A549 (cell line): ENCODE data around the gene RNF215. TPM values are rescaled to one million over a fixed set of nuclear protein-coding genes. Genes with fewer than 3 reads are reported as not detected.

ENCODE experiments used
- polyA plus RNA-seq, 4 experiments: library from polyadenylated mRNA; depleted of rRNA in 3 of 4; stranded (reverse); fragments of >200 nt; fragmentation: RNase III in 1 of 4; extraction: RNeasy Plus Mini Kit Qiagen cat#74134 plus additional on column Dnase treatment in 1 of 4; gene quantifications; 2 replicates in 3 of 4; 3 replicates in 1 of 4; pipeline ENCODE4 v1.2.3, GENCODE V29; 2011 to 2017
- small RNA-seq, 6 experiments: library from RNA; depleted of rRNA; stranded (forward); fragments of <200 nt; gene quantifications; one replicate each; pipeline ENCODE3, GENCODE V24; 2012

RNF215 gene
- polyA plus RNA-seq, 2 of the 4 experiments (the other 2 are of a cell fraction): 16.4 to 19.5 TPM

Small RNAs within 50 kb of the gene (small RNA-seq; reads per million reads assigned to genes)
- 0 reads per million in 6 experiments for gene AC004832.3
- 0 reads per million in 6 experiments for gene RNU6-564P

Other genes starting within 250 kb of the RNF215 start
- 54.5 and 64.7 TPM in 2 replicates for gene LIF, start 140.7 kb downstream of the RNF215 start, polyA plus RNA-seq (2011; rRNA removed)
- gene LIF, start 140.7 kb downstream of the RNF215 start, polyA plus RNA-seq (2017; fragmentation: RNase III; extraction: RNeasy Plus Mini Kit Qiagen cat#74134 plus additional on column Dnase treatment): 40.7 to 49.3 TPM (median 44.3 TPM) in 3 replicates
- gene OSM, start 120.6 kb downstream of the RNF215 start, polyA plus RNA-seq (2011; rRNA removed): not detected in 2 replicates
- not detected in 3 replicates for gene OSM, start 120.6 kb downstream of the RNF215 start, polyA plus RNA-seq (2017; fragmentation: RNase III; extraction: RNeasy Plus Mini Kit Qiagen cat#74134 plus additional on column Dnase treatment)
- 11.3 and 12.2 TPM in 2 replicates for gene CASTOR1, start 97.9 kb downstream of the RNF215 start, polyA plus RNA-seq (2011; rRNA removed)
- 4.7 to 6.6 TPM (median 5.5 TPM) in 3 replicates for gene CASTOR1, start 97.9 kb downstream of the RNF215 start, polyA plus RNA-seq (2017; fragmentation: RNase III; extraction: RNeasy Plus Mini Kit Qiagen cat#74134 plus additional on column Dnase treatment)
- 5.4 and 5.8 TPM in 2 replicates for gene TBC1D10A, start 60.5 kb downstream of the RNF215 start, polyA plus RNA-seq (2011; rRNA removed)
- 6.8 to 9.0 TPM (median 8.7 TPM) in 3 replicates for gene TBC1D10A, start 60.5 kb downstream of the RNF215 start, polyA plus RNA-seq (2017; fragmentation: RNase III; extraction: RNeasy Plus Mini Kit Qiagen cat#74134 plus additional on column Dnase treatment)
- gene SF3A1, start 30.5 kb downstream of the RNF215 start, polyA plus RNA-seq (2011; rRNA removed): 47.0 and 86.1 TPM in 2 replicates
- gene SF3A1, start 30.5 kb downstream of the RNF215 start, polyA plus RNA-seq (2017; fragmentation: RNase III; extraction: RNeasy Plus Mini Kit Qiagen cat#74134 plus additional on column Dnase treatment): 45.4 to 57.9 TPM (median 48.6 TPM) in 3 replicates
- 1.4 and 2.1 TPM in 2 replicates for gene CCDC157, start 30.4 kb downstream of the RNF215 start, polyA plus RNA-seq (2011; rRNA removed)
- gene CCDC157, start 30.4 kb downstream of the RNF215 start, polyA plus RNA-seq (2017; fragmentation: RNase III; extraction: RNeasy Plus Mini Kit Qiagen cat#74134 plus additional on column Dnase treatment): 2.1 to 2.6 TPM (median 2.5 TPM) in 3 replicates
- 12.5 and 12.8 TPM in 2 replicates for gene SEC14L2, start 9.6 kb upstream of the RNF215 start, polyA plus RNA-seq (2011; rRNA removed)
- 15.2 to 21.8 TPM (median 17.2 TPM) in 3 replicates for gene SEC14L2, start 9.6 kb upstream of the RNF215 start, polyA plus RNA-seq (2017; fragmentation: RNase III; extraction: RNeasy Plus Mini Kit Qiagen cat#74134 plus additional on column Dnase treatment)
- 23.8 and 24.9 TPM in 2 replicates for gene MTFP1, start 38.4 kb upstream of the RNF215 start, polyA plus RNA-seq (2011; rRNA removed)
- 50.3 to 52.5 TPM (median 52.0 TPM) in 3 replicates for gene MTFP1, start 38.4 kb upstream of the RNF215 start, polyA plus RNA-seq (2017; fragmentation: RNase III; extraction: RNeasy Plus Mini Kit Qiagen cat#74134 plus additional on column Dnase treatment)
- 0.05 TPM in 1 of 2 replicates, not detected in the other for gene SEC14L3, start 84.6 kb upstream of the RNF215 start, polyA plus RNA-seq (2011; rRNA removed)
- 0.04 TPM in 1 of 3 replicates, not detected in the others for gene SEC14L3, start 84.6 kb upstream of the RNF215 start, polyA plus RNA-seq (2017; fragmentation: RNase III; extraction: RNeasy Plus Mini Kit Qiagen cat#74134 plus additional on column Dnase treatment)
- gene SEC14L4, start 118.3 kb upstream of the RNF215 start, polyA plus RNA-seq (2011; rRNA removed): 6.7 and 8.8 TPM in 2 replicates
- gene SEC14L4, start 118.3 kb upstream of the RNF215 start, polyA plus RNA-seq (2017; fragmentation: RNase III; extraction: RNeasy Plus Mini Kit Qiagen cat#74134 plus additional on column Dnase treatment): 7.7 to 10.0 TPM (median 9.3 TPM) in 3 replicates
- gene SEC14L6, start 159.3 kb upstream of the RNF215 start, polyA plus RNA-seq (2011; rRNA removed): not detected in 2 replicates
- not detected in 3 replicates for gene SEC14L6, start 159.3 kb upstream of the RNF215 start, polyA plus RNA-seq (2017; fragmentation: RNase III; extraction: RNeasy Plus Mini Kit Qiagen cat#74134 plus additional on column Dnase treatment)
- 8.7 and 10.8 TPM in 2 replicates for gene GAL3ST1, start 187.3 kb upstream of the RNF215 start, polyA plus RNA-seq (2011; rRNA removed)
- gene GAL3ST1, start 187.3 kb upstream of the RNF215 start, polyA plus RNA-seq (2017; fragmentation: RNase III; extraction: RNeasy Plus Mini Kit Qiagen cat#74134 plus additional on column Dnase treatment): 10.4 to 14.0 TPM (median 12.5 TPM) in 3 replicates
- gene PES1, start 204.5 kb upstream of the RNF215 start, polyA plus RNA-seq (2011; rRNA removed): 107 and 131 TPM in 2 replicates
- 111 to 116 TPM (median 111 TPM) in 3 replicates for gene PES1, start 204.5 kb upstream of the RNF215 start, polyA plus RNA-seq (2017; fragmentation: RNase III; extraction: RNeasy Plus Mini Kit Qiagen cat#74134 plus additional on column Dnase treatment)
- 4.3 and 5.6 TPM in 2 replicates for gene TCN2, start 219.8 kb upstream of the RNF215 start, polyA plus RNA-seq (2011; rRNA removed)
- 3.8 to 4.2 TPM (median 3.9 TPM) in 3 replicates for gene TCN2, start 219.8 kb upstream of the RNF215 start, polyA plus RNA-seq (2017; fragmentation: RNase III; extraction: RNeasy Plus Mini Kit Qiagen cat#74134 plus additional on column Dnase treatment)
- 1.9 and 2.0 TPM in 2 replicates for gene SLC35E4, start 248.4 kb upstream of the RNF215 start, polyA plus RNA-seq (2011; rRNA removed)
- gene SLC35E4, start 248.4 kb upstream of the RNF215 start, polyA plus RNA-seq (2017; fragmentation: RNase III; extraction: RNeasy Plus Mini Kit Qiagen cat#74134 plus additional on column Dnase treatment): 3.0 to 3.3 TPM (median 3.3 TPM) in 3 replicates